GM18873 (cell line): Measurements from ENCODE around the gene KCNJ9.
"Not testable (repeated sequence)": the region's sequence is repeated elsewhere in the genome, so short reads cannot be mapped to it uniquely, and the experiment has no call there.

Experiments used
- ATAC-seq: cut with Tn5 transposase; IDR thresholded peaks from one replicate; pipeline ENCODE4 v1.9.1; 2021; ENCODE audit warnings: mild to moderate bottlenecking, moderate library complexity, moderate number of reproducible peaks; ENCODE audit not compliant: unreplicated experiment, low FRiP score

The KCNJ9 gene

GRCh38 chr1:160099716-160100375 lies 18.5 kb downstream of the KCNJ9 start:
- ATAC-seq = no peak

- no peak for ATAC-seq
These were observed 19.8 kb downstream of the KCNJ9 start for GRCh38 chr1:160101037-160101716.

DNA sequence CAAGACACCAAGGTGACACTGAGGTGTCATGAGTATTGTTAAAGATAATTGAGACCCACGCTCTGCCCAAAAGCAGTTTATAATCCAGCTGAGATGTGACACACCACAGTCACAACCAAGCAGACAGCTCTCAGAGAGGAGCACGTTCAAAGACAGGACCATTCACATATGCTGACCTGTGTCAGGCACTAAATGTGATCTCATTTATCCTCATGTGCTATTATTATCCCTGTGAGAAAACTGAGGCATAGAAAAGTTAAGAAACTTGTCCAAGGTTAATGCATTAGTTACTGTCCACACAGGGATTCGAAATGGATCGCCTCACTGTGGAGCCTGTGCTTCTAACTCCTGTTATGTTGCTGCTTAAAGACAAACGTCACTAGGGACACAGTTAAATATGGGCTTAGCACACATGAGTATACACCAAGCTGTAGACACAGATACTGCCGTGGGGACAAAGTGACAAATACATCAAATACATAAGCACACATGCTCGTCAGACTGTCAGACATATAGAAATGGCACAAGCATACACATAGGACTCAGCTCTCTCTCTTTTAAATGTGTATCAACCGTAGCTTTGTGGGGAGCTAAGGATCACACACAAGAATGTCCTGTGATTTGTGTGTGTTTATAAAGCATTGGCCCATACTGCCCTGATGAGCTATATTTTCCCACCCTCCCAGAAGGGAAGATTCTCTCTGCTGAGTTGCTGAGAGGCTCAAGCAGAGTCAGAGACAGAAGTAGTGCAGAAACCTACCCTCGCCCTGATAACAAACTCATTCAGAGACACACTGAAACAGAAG lies 20.6 kb downstream of the KCNJ9 start:
- ATAC-seq = no peak

DNA sequence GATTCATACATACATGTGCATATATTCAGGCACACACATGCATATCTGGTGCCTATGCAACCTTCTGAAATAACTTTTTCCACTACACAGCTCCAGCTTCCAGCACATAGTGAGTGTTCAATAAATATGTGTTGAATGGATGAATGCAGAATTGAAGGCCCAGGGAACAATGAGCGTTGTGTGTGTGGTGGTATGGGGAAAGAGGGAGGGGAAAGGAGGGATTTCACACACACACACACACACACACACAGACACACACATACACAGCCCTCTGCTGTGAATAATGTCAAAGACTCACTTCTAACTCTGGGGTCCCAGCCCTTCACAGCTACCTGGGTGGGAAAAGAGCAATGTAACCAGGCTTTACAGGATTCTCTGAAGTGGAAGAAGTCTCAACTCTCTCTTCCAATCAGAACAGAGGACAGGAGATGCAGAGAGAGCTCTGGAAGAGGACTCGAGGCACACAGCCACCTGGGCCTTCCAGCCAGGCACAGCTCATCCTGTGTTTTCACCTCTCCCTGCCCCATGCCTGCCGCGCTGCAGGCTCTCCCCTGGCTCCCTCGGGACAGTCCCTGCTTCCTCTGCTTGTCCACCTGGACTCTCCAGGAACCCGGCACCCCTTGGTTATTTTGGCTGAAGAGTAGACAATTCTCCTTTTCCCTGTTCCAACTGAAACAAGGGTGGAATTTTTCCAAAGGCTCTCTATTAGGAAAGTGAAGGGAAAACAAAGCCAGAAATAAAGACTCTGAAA lies 22.5 kb downstream of the KCNJ9 start:
- ATAC-seq = no peak

GRCh38 chr1:160104486-160104885 lies 23.1 kb downstream of the KCNJ9 start:
- no peak for ATAC-seq

GRCh38 chr1:160105155-160105554 lies 23.8 kb downstream of the KCNJ9 start:
- ATAC-seq = no peak

DNA sequence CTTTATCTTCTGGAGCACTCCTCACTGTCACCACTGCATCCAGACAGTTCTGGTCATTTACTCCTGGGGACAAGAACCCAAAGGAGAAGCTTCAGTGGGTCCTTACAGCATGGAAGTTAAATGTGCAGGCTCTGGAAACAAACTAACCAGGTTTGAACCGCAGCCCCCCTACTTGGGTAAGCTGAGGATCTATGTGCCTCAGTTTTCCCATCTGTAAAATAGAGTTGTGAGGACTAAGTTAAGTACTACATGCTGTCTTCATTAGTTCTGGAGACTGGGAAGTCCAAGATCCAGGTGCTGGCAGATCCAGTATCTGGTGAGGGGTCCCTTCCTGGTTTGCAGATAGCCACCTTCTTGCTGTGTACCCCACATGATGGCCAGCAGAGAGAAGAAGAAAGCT lies 26.2 kb downstream of the KCNJ9 start:
- ATAC-seq = no peak

DNA sequence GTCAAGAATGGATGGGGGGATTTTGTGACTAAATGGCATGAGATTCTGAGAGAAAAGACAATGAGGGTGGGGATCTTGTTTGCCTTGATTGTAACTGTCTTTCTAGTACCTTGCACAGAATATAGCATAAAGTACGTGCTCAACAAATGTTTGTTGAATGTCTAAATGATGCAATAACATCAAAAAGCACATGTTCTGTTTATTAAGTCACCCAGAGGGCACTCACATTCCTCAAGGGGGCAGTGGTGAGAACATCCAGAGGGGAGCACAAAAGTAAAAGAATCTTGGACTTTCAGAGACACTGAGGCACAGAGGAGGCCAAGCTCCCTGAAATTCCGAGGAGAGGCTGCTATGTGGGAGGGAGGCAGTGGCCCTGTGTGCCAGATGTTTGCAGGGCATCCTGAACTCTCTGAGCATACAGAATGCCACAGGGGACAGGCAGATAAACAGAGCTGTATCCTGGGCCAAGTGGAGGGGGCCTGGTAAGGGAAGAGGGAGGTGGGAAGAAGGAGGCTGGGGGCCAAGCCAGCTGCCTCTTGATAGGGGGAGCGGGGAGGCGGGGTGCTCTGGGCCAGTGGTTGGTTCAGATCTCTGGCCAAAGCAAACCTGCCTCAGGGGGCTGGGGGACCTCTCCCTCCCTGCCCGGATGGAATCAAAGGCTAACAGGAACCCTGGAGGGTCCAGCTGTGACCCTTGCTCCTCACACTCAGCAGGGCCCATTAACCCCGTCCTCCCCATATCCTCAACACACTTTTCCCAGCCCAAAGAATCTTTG lies 27.7 kb downstream of the KCNJ9 start:
- no peak for ATAC-seq

DNA sequence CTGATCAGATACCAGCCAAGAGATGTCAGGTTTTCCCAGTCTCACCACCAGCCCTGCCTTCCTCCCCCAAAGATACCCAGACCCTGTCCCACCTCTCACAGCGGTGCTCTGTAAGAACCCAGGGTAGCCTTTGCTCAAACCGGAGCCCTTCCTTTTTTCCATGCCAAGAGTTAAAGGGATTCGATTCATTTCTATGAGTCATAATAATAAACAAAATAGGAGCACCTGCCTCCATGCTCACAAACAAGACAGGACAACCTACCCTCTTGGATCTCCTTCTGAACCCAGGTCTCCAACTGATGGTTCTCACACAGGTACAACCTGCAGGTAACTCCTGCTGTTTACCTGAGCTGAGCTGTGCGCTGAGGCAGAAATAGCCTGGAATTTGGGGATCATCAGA lies 28.3 kb downstream of the KCNJ9 start:
- ATAC-seq = no peak

DNA sequence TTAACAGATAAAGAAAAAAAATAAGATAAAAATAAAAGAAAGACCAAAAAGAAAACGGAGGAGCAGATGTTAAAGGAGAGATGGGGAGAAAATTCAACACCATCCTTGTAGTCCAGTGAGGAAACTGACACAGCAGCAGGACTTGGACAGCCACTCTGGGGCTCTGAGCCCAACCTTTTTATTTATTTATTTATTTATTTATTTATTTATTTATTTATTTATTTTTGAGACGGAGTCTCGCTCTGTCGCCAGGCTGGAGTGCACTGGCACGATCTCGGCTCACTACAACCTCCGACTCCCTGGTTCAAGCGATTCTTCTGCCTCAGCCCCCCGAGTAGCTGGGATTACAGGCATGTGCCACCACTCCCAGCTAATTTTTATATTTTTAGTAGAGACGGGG lies 30.1 kb downstream of the KCNJ9 start:
- ATAC-seq = not testable (repeated sequence)

DNA sequence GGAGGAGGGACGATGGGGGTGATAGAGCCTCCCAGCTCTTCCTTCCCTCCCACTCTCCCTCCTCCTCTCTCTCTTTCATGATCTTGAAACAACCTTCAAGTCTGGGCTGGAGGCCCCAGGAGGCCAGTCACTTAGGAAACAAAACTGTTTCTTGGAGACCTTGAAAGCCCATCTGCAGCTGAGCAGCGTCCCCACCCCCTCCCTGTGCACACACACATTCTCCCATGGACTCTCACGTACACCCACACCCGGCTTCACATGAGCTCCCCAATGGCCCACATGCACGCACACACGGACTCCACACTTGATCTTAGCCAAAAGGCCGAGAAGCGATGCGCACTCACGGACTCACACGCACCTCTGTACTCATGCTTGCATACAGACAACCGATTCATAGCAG lies 31.0 kb downstream of the KCNJ9 start:
- no peak for ATAC-seq

DNA sequence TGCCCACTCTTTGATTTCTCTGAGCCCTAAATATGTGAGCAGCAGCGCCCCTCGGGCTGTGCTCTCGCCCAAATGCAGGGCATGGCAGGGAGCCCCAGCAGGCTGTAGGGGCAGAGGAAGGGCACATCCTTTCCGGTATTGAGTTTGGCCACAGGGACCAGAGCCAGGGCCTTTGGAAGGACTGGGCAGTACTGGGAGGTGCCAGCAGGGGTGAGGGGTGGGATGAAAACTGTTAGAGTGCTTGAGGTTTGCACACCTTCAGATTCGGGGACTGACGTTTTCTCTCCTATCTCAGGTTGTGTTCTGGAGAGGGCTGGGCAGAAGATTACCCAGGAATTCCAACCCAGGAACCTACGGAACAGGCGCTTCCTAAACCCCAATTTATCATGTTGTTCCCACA lies 32.1 kb downstream of the KCNJ9 start:
- no peak for ATAC-seq

GRCh38 chr1:160114085-160114484 lies 32.7 kb downstream of the KCNJ9 start:
- ATAC-seq = no peak

DNA sequence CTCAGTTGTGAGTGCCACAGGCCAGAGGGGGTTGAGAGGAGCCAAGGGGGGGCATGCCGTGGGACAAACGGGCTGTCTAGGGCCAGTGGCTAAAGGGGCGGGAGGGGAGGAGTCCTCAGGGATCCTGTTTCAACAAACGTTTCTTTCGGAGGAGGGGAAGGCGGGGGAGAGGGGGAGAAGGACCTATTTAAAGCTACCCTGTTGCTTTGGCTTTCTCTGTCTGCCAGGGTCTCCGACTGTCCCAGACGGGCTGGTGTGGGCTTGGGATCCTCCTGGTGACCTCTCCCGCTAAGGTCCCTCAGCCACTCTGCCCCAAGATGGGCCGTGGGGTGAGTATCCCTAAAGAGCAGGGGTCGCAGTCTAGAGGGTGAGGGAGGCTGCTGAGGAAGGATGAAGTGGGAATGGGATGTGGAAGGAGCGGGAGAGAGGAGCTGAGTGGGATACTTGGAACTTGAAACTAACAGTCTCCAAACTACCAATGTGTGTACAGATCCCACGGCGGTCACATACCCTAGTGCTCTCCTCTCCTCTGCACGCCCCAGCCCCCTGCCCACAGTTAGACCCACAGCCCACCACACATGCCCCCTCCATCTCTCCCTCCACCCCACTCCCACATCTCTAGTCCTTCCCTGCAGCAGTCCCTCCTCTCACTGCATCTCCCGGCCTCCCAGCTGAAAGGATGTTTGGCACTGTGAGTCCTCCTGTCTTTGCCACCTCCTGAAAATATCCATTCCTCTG lies 34.4 kb downstream of the KCNJ9 start, which contains the start of gene ATP1A2:
Gene ATP1A2 (plus strand): TSS at position 215 of the 738 bp plus-strand sequence. CDS start 103 bp downstream, at position 318.
- ATAC-seq = no peak

DNA sequence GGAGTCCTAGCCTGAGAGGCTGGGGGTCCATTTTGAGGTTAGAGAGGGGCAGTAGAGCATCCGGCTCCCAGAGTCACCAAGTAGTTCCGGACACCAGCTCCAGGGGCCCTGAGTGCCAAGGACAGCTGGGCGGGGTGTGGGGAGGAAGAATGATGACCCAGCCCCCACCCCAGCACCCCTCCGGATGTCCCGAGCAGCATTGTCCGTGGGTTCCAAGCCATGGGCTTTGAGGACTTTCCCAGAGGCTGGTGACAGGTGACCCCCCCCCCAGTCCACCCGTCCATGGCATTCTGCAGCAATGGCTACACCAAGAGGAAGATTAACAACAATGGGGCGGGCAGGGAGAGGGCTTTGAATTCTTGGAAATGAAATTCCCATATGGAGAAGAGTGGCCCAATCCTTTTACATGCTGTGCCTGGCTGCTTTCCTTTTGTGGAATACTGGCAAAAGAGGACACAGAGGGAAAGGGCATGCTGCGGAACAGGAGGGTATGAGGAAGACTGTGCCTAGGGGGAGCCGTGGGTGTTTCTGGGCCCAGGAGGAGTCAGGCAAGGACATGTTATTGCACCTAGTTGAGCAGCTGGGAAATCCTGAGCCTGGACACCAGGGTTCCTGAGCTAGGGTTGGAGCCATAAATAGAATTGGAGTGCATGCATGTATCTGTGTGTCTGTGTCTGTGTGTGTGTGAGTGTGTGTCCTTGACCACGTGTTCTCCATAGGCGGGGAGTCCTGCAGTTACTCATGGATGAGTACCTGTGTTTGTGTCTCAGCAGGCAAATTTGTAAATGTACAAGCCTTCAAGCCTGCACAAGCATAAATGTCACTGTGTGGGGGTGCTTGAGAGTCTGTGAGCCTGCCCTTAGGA lies 35.2 kb downstream of the KCNJ9 start:
- ATAC-seq = no peak

GRCh38 chr1:160117300-160117699 lies 36.0 kb downstream of the KCNJ9 start:
- no peak for ATAC-seq

- no peak for ATAC-seq
These were observed 36.4 kb downstream of the KCNJ9 start for GRCh38 chr1:160117709-160118183.

- no peak for ATAC-seq
These were observed 37.6 kb downstream of the KCNJ9 start for GRCh38 chr1:160118928-160119327.
